Measurements from ENCODE around the gene CORO6.

The CORO6 gene

DNA sequence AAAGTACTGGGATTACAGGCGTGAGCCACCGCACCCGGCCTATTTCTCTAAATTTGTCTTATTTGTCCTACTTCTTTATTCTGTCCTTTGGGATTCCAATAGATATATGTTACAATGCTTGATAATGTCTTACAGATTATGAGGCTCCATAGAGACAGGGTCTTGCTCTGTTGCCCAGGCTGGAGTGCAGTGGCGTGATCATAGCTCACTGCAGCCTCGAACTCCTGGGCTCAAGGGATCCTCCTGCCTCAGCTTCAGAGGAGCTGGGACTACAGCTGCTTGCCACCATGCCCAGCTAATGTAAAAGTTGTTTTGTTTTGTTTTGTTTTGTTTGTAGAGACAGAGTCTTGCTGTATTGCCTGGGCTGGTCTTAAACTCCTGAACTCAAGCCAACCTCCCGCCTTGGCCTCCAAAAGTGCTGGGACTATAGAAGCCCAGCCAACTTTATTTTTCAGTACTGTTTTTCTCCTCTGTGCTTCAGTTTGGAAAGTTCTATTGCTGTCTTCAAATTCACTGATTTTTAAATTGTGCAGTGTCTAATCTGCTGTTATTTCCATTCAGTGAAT, 19.5 kb downstream of the CORO6 start:
- Histone ChIP-seq H3K36me3 (ENCODE audit: control insufficient read depth in 1 of 2, insufficient read depth in 2 of 2, low read length in 2 of 2) (no peaks in the 10 kb centered on the region), H3K4me3 (ENCODE audit: low read depth in 1 of 2, low read length in 2 of 2) (no peak overlapping the region), H3K4me1 (ENCODE audit: control insufficient read depth in 1 of 2, insufficient read depth in 2 of 2, low read length in 2 of 2) (no peaks in the 10 kb centered on the region), H3K9me3 (ENCODE audit: control insufficient read depth in 1 of 2, low read length in 2 of 2) (no peaks in the 10 kb centered on the region), H3K27ac (ENCODE audit: low read depth, low read length) (no peak overlapping the region), H3K9ac (ENCODE audit: low read depth in 1 of 2, low read length in 2 of 2) (no peak overlapping the region), H3K27me3 (ENCODE audit: control insufficient read depth in 1 of 2, insufficient read depth in 2 of 2, low read length in 2 of 2) (no peaks in the 10 kb centered on the region)

DNA sequence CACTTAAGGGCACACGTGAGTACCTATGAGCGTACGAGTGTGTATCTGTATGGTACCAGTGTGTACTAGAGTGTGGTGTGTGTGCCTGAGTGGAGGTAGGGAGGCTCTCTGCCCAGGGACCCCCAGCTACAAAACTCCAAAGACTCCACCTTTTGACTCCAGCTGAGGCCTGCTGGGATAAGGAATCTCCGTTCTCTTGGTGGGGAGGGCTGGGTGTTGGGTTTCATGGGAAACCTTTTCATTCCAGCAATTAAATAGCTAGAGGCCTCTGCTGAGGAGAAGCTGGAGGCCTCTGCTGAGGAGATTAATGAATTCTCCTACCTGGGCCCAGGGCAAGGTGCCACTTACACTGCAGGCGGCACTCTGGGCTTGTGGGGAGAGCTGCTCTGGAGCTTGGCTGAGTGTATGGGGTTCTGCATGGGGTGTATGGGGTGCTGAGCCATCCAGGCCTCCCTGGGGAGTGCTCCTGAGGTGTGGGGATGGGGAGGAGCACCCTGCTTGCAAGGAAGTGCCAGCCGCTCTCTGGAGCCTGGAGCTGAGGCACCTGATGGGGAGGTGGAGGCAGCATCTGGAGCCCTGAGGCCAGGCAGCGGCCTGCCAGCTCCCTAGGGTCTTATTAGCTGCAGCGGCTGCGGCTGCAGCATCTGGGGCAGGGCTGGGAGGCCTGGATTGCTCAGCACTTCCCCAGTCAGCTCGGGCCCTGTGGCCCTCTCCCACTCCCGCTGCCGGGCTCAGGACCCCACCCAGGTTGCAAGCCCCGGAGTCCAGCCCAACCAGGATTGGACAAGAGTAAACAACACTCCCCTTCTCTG, 25.1 kb downstream of the CORO6 start:
- no peak overlapping the region for H3K4me3 ChIP-seq (ENCODE audit: low read depth in 1 of 2, low read length in 2 of 2)
- H3K27ac ChIP-seq (ENCODE audit: low read depth, low read length), result no peak overlapping the region
- no peak overlapping the region for H3K9ac ChIP-seq (ENCODE audit: low read depth in 1 of 2, low read length in 2 of 2)
- H3K36me3 ChIP-seq (ENCODE audit: control insufficient read depth in 1 of 2, insufficient read depth in 2 of 2, low read length in 2 of 2), result no peaks in the 10 kb centered on the region
- H3K27me3 ChIP-seq (ENCODE audit: control insufficient read depth in 1 of 2, insufficient read depth in 2 of 2, low read length in 2 of 2), result no peaks in the 10 kb centered on the region
- H3K4me1 ChIP-seq (ENCODE audit: control insufficient read depth in 1 of 2, insufficient read depth in 2 of 2, low read length in 2 of 2), result peaks cover 3 to 9% of the 10 kb centered on the region in 2 donors
- no peaks in the 10 kb centered on the region for H3K9me3 ChIP-seq (ENCODE audit: control insufficient read depth in 1 of 2, low read length in 2 of 2)

- H3K9ac ChIP-seq (ENCODE audit: low read depth in 1 of 2, low read length in 2 of 2), result no peak overlapping the region
- H3K4me1 ChIP-seq (ENCODE audit: control insufficient read depth in 1 of 2, insufficient read depth in 2 of 2, low read length in 2 of 2), result peaks cover 11 to 17% of the 10 kb centered on the region in 2 donors
- H3K27ac ChIP-seq (ENCODE audit: low read depth, low read length), result no peak overlapping the region
- H3K9me3 ChIP-seq (ENCODE audit: control insufficient read depth in 1 of 2, low read length in 2 of 2), result no peaks in the 10 kb centered on the region
- no peaks in the 10 kb centered on the region for H3K36me3 ChIP-seq (ENCODE audit: control insufficient read depth in 1 of 2, insufficient read depth in 2 of 2, low read length in 2 of 2)
- H3K27me3 ChIP-seq (ENCODE audit: control insufficient read depth in 1 of 2, insufficient read depth in 2 of 2, low read length in 2 of 2), result no peaks in the 10 kb centered on the region
- H3K4me3 ChIP-seq (ENCODE audit: low read depth in 1 of 2, low read length in 2 of 2), result no peak overlapping the region
Measured at GRCh38 chr17:29596811-29597210, 25.9 kb downstream of the CORO6 start.

- H3K27me3 ChIP-seq (ENCODE audit: control insufficient read depth in 1 of 2, insufficient read depth in 2 of 2, low read length in 2 of 2), result no peaks in the 10 kb centered on the region
- no peaks in the 10 kb centered on the region for H3K9me3 ChIP-seq (ENCODE audit: control insufficient read depth in 1 of 2, low read length in 2 of 2)
- H3K36me3 ChIP-seq (ENCODE audit: control insufficient read depth in 1 of 2, insufficient read depth in 2 of 2, low read length in 2 of 2), result no peaks in the 10 kb centered on the region
- no peak overlapping the region for H3K27ac ChIP-seq (ENCODE audit: low read depth, low read length)
- H3K4me1 ChIP-seq (ENCODE audit: control insufficient read depth in 1 of 2, insufficient read depth in 2 of 2, low read length in 2 of 2), result peaks cover 16 to 23% of the 10 kb centered on the region in 2 donors
- H3K9ac ChIP-seq (ENCODE audit: low read depth in 1 of 2, low read length in 2 of 2), result no peak overlapping the region
- H3K4me3 ChIP-seq (ENCODE audit: low read depth in 1 of 2, low read length in 2 of 2), result no peak overlapping the region
Measured at GRCh38 chr17:29595943-29596774, 26.6 kb downstream of the CORO6 start.

GRCh38 chr17:29595107-29595942, 27.4 kb downstream of the CORO6 start:
- H3K27me3 ChIP-seq (ENCODE audit: control insufficient read depth in 1 of 2, insufficient read depth in 2 of 2, low read length in 2 of 2), result no peaks in the 10 kb centered on the region
- no peak overlapping the region for H3K27ac ChIP-seq (ENCODE audit: low read depth, low read length)
- no peaks in the 10 kb centered on the region for H3K9me3 ChIP-seq (ENCODE audit: control insufficient read depth in 1 of 2, low read length in 2 of 2)
- no peak overlapping the region for H3K9ac ChIP-seq (ENCODE audit: low read depth in 1 of 2, low read length in 2 of 2)
- H3K4me1 ChIP-seq (ENCODE audit: control insufficient read depth in 1 of 2, insufficient read depth in 2 of 2, low read length in 2 of 2), result peaks cover 23 to 32% of the 10 kb centered on the region in 2 donors
- H3K4me3 ChIP-seq (ENCODE audit: low read depth in 1 of 2, low read length in 2 of 2), result no peak overlapping the region
- H3K36me3 ChIP-seq (ENCODE audit: control insufficient read depth in 1 of 2, insufficient read depth in 2 of 2, low read length in 2 of 2), result no peaks in the 10 kb centered on the region

GRCh38 chr17:29594519-29595090, 28.1 kb downstream of the CORO6 start:
- H3K4me1 ChIP-seq (ENCODE audit: control insufficient read depth in 1 of 2, insufficient read depth in 2 of 2, low read length in 2 of 2), result peaks cover 29 to 38% of the 10 kb centered on the region in 2 donors
- no peaks in the 10 kb centered on the region for H3K36me3 ChIP-seq (ENCODE audit: control insufficient read depth in 1 of 2, insufficient read depth in 2 of 2, low read length in 2 of 2)
- peak overlapping the region in 1 of 2 donors; percentile 57 for H3K4me3 ChIP-seq (ENCODE audit: low read depth in 1 of 2, low read length in 2 of 2)
- no peaks in the 10 kb centered on the region for H3K27me3 ChIP-seq (ENCODE audit: control insufficient read depth in 1 of 2, insufficient read depth in 2 of 2, low read length in 2 of 2)
- no peak overlapping the region for H3K27ac ChIP-seq (ENCODE audit: low read depth, low read length)
- H3K9ac ChIP-seq (ENCODE audit: low read depth in 1 of 2, low read length in 2 of 2), result no peak overlapping the region
- no peaks in the 10 kb centered on the region for H3K9me3 ChIP-seq (ENCODE audit: control insufficient read depth in 1 of 2, low read length in 2 of 2)

DNA sequence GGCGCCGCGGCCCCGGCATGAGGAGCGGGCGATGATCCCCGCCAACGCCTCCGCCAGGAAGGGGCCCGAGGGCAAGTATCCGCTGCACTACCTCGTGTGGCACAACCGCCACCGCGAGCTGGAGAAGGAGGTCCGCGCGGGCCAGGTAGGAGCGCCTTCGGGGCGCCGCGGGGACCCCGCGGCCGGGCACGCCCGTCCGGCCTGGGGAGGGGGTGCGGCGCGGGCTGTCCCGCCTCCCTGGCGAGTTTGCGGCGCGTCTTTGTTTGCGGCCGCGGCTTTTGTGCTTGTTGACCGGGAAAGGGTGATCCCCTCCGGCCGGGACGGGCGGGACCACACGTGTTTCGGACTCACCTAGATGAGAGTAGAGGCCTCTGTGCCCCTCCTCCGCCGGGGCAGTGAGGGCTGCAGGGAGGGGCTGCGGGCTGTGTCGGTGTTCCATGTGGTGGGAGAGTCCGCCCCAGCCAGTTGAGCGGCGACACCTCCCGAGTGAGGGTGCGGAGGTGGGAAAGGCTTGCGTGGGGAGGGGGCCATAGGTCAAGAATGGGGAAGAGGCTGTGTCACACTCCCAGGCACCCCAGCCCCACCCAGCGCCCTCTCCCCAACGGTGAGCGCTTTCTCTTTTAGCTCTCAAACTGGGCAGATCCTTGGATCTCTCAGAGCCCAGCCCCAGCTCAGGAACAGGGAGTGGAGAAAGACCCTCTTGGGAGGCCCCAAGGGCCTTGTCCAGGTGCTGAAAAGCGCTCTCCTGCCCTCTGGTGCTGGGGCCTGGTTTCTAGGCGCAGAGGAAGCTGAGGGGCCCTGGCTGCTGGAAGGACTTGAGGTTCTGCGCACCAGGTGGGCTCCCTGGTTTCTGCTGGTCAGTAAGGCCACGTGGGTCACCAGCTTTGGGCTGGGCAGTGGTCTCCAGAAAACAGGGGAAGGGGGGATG, 28.9 kb downstream of the CORO6 start:
- Histone ChIP-seq H3K9ac (ENCODE audit: low read depth in 1 of 2, low read length in 2 of 2) (no peak overlapping the region), H3K27me3 (ENCODE audit: control insufficient read depth in 1 of 2, insufficient read depth in 2 of 2, low read length in 2 of 2) (no peaks in the 10 kb centered on the region), H3K9me3 (ENCODE audit: control insufficient read depth in 1 of 2, low read length in 2 of 2) (no peaks in the 10 kb centered on the region), H3K4me1 (ENCODE audit: control insufficient read depth in 1 of 2, insufficient read depth in 2 of 2, low read length in 2 of 2) (peaks cover 29 to 38% of the 10 kb centered on the region in 2 donors), H3K27ac (ENCODE audit: low read depth, low read length) (no peak overlapping the region), H3K36me3 (ENCODE audit: control insufficient read depth in 1 of 2, insufficient read depth in 2 of 2, low read length in 2 of 2) (no peaks in the 10 kb centered on the region), H3K4me3 (ENCODE audit: low read depth in 1 of 2, low read length in 2 of 2) (peak overlapping the region; percentile 57 to 61)

GRCh38 chr17:29592850-29593551, 29.7 kb downstream of the CORO6 start, which contains the start of gene ANKRD13B:
TSS of gene ANKRD13B (plus strand) at chr17:29593132. CDS start at chr17:29593622, 490 bp downstream.
- Histone ChIP-seq H3K9ac (ENCODE audit: low read depth in 1 of 2, low read length in 2 of 2) (peak within 1 kb of the TSS; percentile 32 to 46), H3K9me3 (ENCODE audit: control insufficient read depth in 1 of 2, low read length in 2 of 2) (no peaks in the 10 kb centered on the region), H3K4me1 (ENCODE audit: control insufficient read depth in 1 of 2, insufficient read depth in 2 of 2, low read length in 2 of 2) (peaks cover 35 to 44% of the 10 kb centered on the region in 2 donors), H3K36me3 (ENCODE audit: control insufficient read depth in 1 of 2, insufficient read depth in 2 of 2, low read length in 2 of 2) (no peaks in the 10 kb centered on the region), H3K27me3 (ENCODE audit: control insufficient read depth in 1 of 2, insufficient read depth in 2 of 2, low read length in 2 of 2) (no peaks in the 10 kb centered on the region), H3K4me3 (ENCODE audit: low read depth in 1 of 2, low read length in 2 of 2) (peak within 1 kb of the TSS; percentile 61 to 70), H3K27ac (ENCODE audit: low read depth, low read length) (no peak within 1 kb of the TSS)

All from duodenal mucosa (tissue), 2 donors.